Kidney (tissue), 14 donors: ENCODE results near the gene MBTD1. TPM values are rescaled to one million over a fixed set of nuclear protein-coding genes. Genes with fewer than 3 reads are reported as not detected.
A peak's percentile ranks its signal among the peaks of the same experiment; 100 is the strongest.

Experiments used
- DNase-seq, 5 donors: peaks; one replicate each; pipeline ENCODE4 v3.0.0-alpha.2; 2013 to 2020
- FAIRE-seq: peaks from 2 replicates; lab custom pipeline; 2012; peaks lifted over from hg19 to GRCh38; lab: Jason Lieb, UNC
- H3K27ac ChIP-seq, 2 donors: one replicate each; pipeline ENCODE4 v1.7.0; 2013; ENCODE audit warnings: low read depth in 2 of 2, low read length in 2 of 2, inconsistent platforms in 1 of 2
- H3K27me3 ChIP-seq: one replicate; pipeline ENCODE4 v1.7.1; 2013; ENCODE audit warnings: low read length, inconsistent platforms; ENCODE audit not compliant: control insufficient read depth, insufficient read depth
- H3K36me3 ChIP-seq, 3 donors: one replicate each; pipeline versions ENCODE4 v1.7.0 to v1.7.1; 2013; ENCODE audit warnings: low read length in 3 of 3, control low read depth in 1 of 3, inconsistent platforms in 1 of 3; ENCODE audit not compliant: insufficient read depth in 3 of 3, control insufficient read depth in 2 of 3
- H3K4me1 ChIP-seq, 3 donors: one replicate each; pipeline versions ENCODE4 v1.7.0 to v1.7.1; 2013; ENCODE audit warnings: low read length in 3 of 3, inconsistent platforms in 1 of 3, low read depth in 1 of 3; ENCODE audit not compliant: control insufficient read depth in 2 of 3, insufficient read depth in 2 of 3
- H3K4me3 ChIP-seq, 3 donors: one replicate each; pipeline versions ENCODE4 v1.7.0 to v1.8.1; 2013; ENCODE audit warnings: low read length in 3 of 3, control low read depth in 1 of 3, inconsistent platforms in 1 of 3
- H3K9ac ChIP-seq, 3 donors: one replicate each; pipeline versions ENCODE4 v1.7.0 to v1.7.1; 2013; ENCODE audit warnings: low read length in 3 of 3, control low read depth in 1 of 3, inconsistent platforms in 1 of 3
- H3K9me3 ChIP-seq, 3 donors: one replicate each; pipeline versions ENCODE4 v1.7.0 to v1.7.1; 2013; ENCODE audit warnings: low read length in 3 of 3, control low read depth in 1 of 3, inconsistent platforms in 1 of 3; ENCODE audit not compliant: control insufficient read depth in 2 of 3, insufficient read depth in 1 of 3
- CTCF ChIP-seq: IDR thresholded peaks from 3 replicates; pipeline ENCODE4 v1.5.1; 2012; ENCODE audit warnings: mild to moderate bottlenecking, moderate library complexity, borderline replicate concordance; ENCODE audit not compliant: insufficient read depth; ENCODE audit errors: extremely low read depth
- intact Hi-C: fragments of 100-400 bp; cut with DNase I; formaldehyde crosslinking; loops from one replicate; pipeline ENCODE4 v1.11.1; 2022
- polyA plus RNA-seq: library from polyadenylated mRNA; stranded (reverse); fragments of 350-450 nt; fragmentation: Illumina TruSeq; extraction: RNeasy Lipid Tissue Mini Kit (QIAGEN cat#74804); gene quantifications from one replicate; pipeline ENCODE4 v1.2.3, GENCODE V29; 2014; ENCODE audit warnings: low read depth, low replicate concordance; ENCODE audit not compliant: insufficient read depth
- total RNA-seq: library from RNA; stranded (reverse); fragmentation: NEBNext Ultra II Directional; extraction: Animal tissue kit (Norgen Biotek cat#: 25700); gene quantifications from one replicate; pipeline ENCODE4 v1.2.1, GENCODE V29; 2021
- donor health status: control.
- donor health status: control.
- donor health status: control.
- donor health status: control.
- donor health status: control.
- donor health status: DM: yes; HTN: yes; CAD: no.
- donor health status: Normal renal cell carcinoma (clear cell type).

Gene MBTD1
- total and polyA plus RNA-seq, 2 donors from 2014 or later = 4.8 to 14.9 TPM

- no peak overlapping the region for H3K4me3 ChIP-seq
- FAIRE-seq (no peak), DNase-seq (no peak)
- H3K9me3 ChIP-seq = no peaks in the 10 kb centered on the region
- H3K27me3 ChIP-seq = no peaks in the 10 kb centered on the region
- intact Hi-C loops = no loop called here
- peaks cover 0 to 7% (median 0%) of the 10 kb centered on the region in 3 donors for H3K4me1 ChIP-seq
- H3K9ac ChIP-seq = no peak overlapping the region
- peaks cover 0 to 8% (median 0%) of the 10 kb centered on the region in 3 donors for H3K36me3 ChIP-seq
- no peak for TF ChIP-seq CTCF
- no peak overlapping the region for H3K27ac ChIP-seq
These were observed 90.5 kb downstream of the MBTD1 start for GRCh38 chr17:51169340-51169739.

GRCh38 chr17:51166987-51167931 lies 92.6 kb downstream of the MBTD1 start:
- peak overlapping the region; percentile 18 to 60 (median 60) for H3K9ac ChIP-seq
- intact Hi-C loops = no loop called here
- peak; percentile 51 for TF ChIP-seq CTCF
- no peaks in the 10 kb centered on the region for H3K9me3 ChIP-seq
- DNase-seq = peak; percentile 57 to 84 (median 68)
- no peaks in the 10 kb centered on the region for H3K27me3 ChIP-seq
- peak overlapping the region; percentile 93 to 97 for H3K27ac ChIP-seq
- H3K36me3 ChIP-seq = peaks cover 0 to 8% (median 0%) of the 10 kb centered on the region in 3 donors
- FAIRE-seq = no peak
- H3K4me1 ChIP-seq = peaks cover 0 to 7% (median 0%) of the 10 kb centered on the region in 3 donors
- peak overlapping the region; percentile 58 to 98 (median 75) for H3K4me3 ChIP-seq

GRCh38 chr17:51166198-51166986 lies 93.5 kb downstream of the MBTD1 start, which contains the start of gene NME2:
TSS of gene NME2 (plus strand) at chr17:51166411. CDS start at chr17:51166831, 420 bp downstream.
- FAIRE-seq = no peak
- peaks cover 0 to 11% (median 7%) of the 10 kb centered on the region in 3 donors for H3K36me3 ChIP-seq
- intact Hi-C loops = no loop called here

More at GRCh38 chr17:51166198-51166986, 93.5 kb downstream of the MBTD1 start, which contains the start of gene NME2:
- peak; percentile 19 for TF ChIP-seq CTCF
- Histone ChIP-seq H3K4me1 (peaks cover 0 to 7% (median 0%) of the 10 kb centered on the region in 3 donors), H3K27me3 (no peaks in the 10 kb centered on the region), H3K27ac (peak within 1 kb of the TSS; percentile 93 to 97), H3K4me3 (peak within 1 kb of the TSS; percentile 85 to 98 (median 96)), H3K9me3 (no peaks in the 10 kb centered on the region), H3K9ac (peak within 1 kb of the TSS; percentile 82 to 99 (median 90))
- peak; percentile 92 to 96 (median 95) for DNase-seq
